A549 treated with GW870086 at 1 μM for 4 hours (cell line): ENCODE results near the gene SPRYD3. TPM values are rescaled to one million over a fixed set of nuclear protein-coding genes. Genes with fewer than 3 reads are reported as not detected.

Experiments used
- total RNA-seq: library from RNA; stranded (reverse); fragments of 200-300 nt; extraction: Qiagen RNA extraction; gene quantifications from 5 replicates; pipeline ENCODE4 v1.2.3, GENCODE V29; 2022; ENCODE audit warnings: low read depth

Gene SPRYD3
- 33.3 to 38.4 TPM (median 35.7 TPM) in 5 replicates for total RNA-seq

GRCh38 chr12:53079226-53080117 lies at the start of gene SPRYD3:
SPRYD3 (minus strand) TSS chr12:53079390; CDS start chr12:53079333, 57 bp downstream.

GRCh38 chr12:53102883-53103807 lies 24.0 kb upstream of the SPRYD3 start, which contains the start of gene SOAT2:
SOAT2 (plus strand) TSS chr12:53103486; CDS start chr12:53103578, 92 bp downstream.

GRCh38 chr12:53097564-53098353 lies 18.6 kb upstream of the SPRYD3 start, which contains the start of gene IGFBP6:
IGFBP6 (plus strand) TSS chr12:53097667; CDS start chr12:53097718, 51 bp downstream.

GRCh38 chr12:53049571-53050318 lies 29.4 kb downstream of the SPRYD3 start, which contains the start of gene TNS2:
TNS2 (plus strand) TSS chr12:53050065; CDS start chr12:53050186, 121 bp downstream.

Other genes starting within 250 kb of the SPRYD3 start
- gene KRT79, start 245.1 kb downstream of the SPRYD3 start, total RNA-seq: 0.09 to 0.20 TPM in 2 of 5 replicates, not detected in the others
- 0.06 to 0.25 TPM in 2 of 5 replicates, not detected in the others for gene KRT78, start 230.4 kb downstream of the SPRYD3 start, total RNA-seq
- gene KRT8, start 174.3 kb downstream of the SPRYD3 start, total RNA-seq: 3,905 to 4,615 TPM (median 4,500 TPM) in 5 replicates
- gene KRT18, start 130.3 kb downstream of the SPRYD3 start, total RNA-seq: 2,631 to 3,100 TPM (median 2,917 TPM) in 5 replicates
- gene EIF4B, start 72.9 kb downstream of the SPRYD3 start, total RNA-seq: 216 to 371 TPM (median 266 TPM) in 5 replicates
- 31.3 to 48.7 TPM (median 41.7 TPM) in 5 replicates for gene TNS2, start 29.3 kb downstream of the SPRYD3 start, total RNA-seq
- gene IGFBP6, start 18.3 kb upstream of the SPRYD3 start, total RNA-seq: 155 to 267 TPM (median 231 TPM) in 5 replicates
- gene SOAT2, start 24.1 kb upstream of the SPRYD3 start, total RNA-seq: 0.06 to 0.44 TPM (median 0.40 TPM) in 5 replicates
- 12.9 to 17.1 TPM (median 15.4 TPM) in 5 replicates for gene ZNF740, start 101.3 kb upstream of the SPRYD3 start, total RNA-seq
- gene CSAD, start 101.5 kb upstream of the SPRYD3 start, total RNA-seq: 5.2 to 8.0 TPM (median 7.6 TPM) in 5 replicates
- 0.29 to 0.63 TPM (median 0.42 TPM) in 5 replicates for gene ITGB7, start 127.9 kb upstream of the SPRYD3 start, total RNA-seq
- 20.4 to 27.6 TPM (median 24.0 TPM) in 5 replicates for gene RARG, start 152.8 kb upstream of the SPRYD3 start, total RNA-seq
- 14.8 to 21.4 TPM (median 18.5 TPM) in 5 replicates for gene ESPL1, start 188.9 kb upstream of the SPRYD3 start, total RNA-seq
- gene PFDN5, start 216.2 kb upstream of the SPRYD3 start, total RNA-seq: 489 to 606 TPM (median 503 TPM) in 5 replicates
- 73.5 to 107 TPM (median 90.2 TPM) in 5 replicates for gene MYG1, start 220.3 kb upstream of the SPRYD3 start, total RNA-seq
- 74.5 to 81.6 TPM (median 77.1 TPM) in 5 replicates for gene AAAS, start 242.2 kb upstream of the SPRYD3 start, total RNA-seq